Effector memory CD4-positive, alpha-beta T cell (primary cell): ENCODE data around the gene ZNRF2.

Experiments used
- DNase-seq, 3 donors: peaks; one replicate each; pipeline ENCODE4 v3.0.0-alpha.2; 2020
- H3K27ac ChIP-seq: 2 replicates; pipeline ENCODE4 v1.7.0; 2013; ENCODE audit warnings: mild to moderate bottlenecking, low read length, moderate library complexity; ENCODE audit not compliant: insufficient read depth, poor library complexity, severe bottlenecking
- H3K27me3 ChIP-seq: replicated peaks from 2 replicates; pipeline ENCODE4 v1.7.0; 2013; ENCODE audit warnings: mild to moderate bottlenecking, low read length; ENCODE audit not compliant: insufficient read depth, control insufficient read depth, poor library complexity, severe bottlenecking
- H3K36me3 ChIP-seq: 2 replicates; pipeline ENCODE4 v1.7.0; 2013; ENCODE audit warnings: mild to moderate bottlenecking, low read length, moderate library complexity; ENCODE audit not compliant: control insufficient read depth, insufficient read depth
- H3K4me1 ChIP-seq: 2 replicates; pipeline ENCODE4 v1.7.0; 2013; ENCODE audit warnings: low read length, mild to moderate bottlenecking; ENCODE audit not compliant: control insufficient read depth, insufficient read depth, poor library complexity, severe bottlenecking
- H3K4me3 ChIP-seq: 2 replicates; pipeline ENCODE4 v1.7.0; 2013; ENCODE audit warnings: low read length, low read depth, mild to moderate bottlenecking; ENCODE audit not compliant: insufficient read depth, poor library complexity, severe bottlenecking
- H3K9me3 ChIP-seq: 2 replicates; pipeline ENCODE4 v1.7.0; 2013; ENCODE audit warnings: mild to moderate bottlenecking, low read length, moderate library complexity; ENCODE audit not compliant: control insufficient read depth

Gene ZNRF2

GRCh38 chr7:30412782-30413504 lies 128.5 kb downstream of the ZNRF2 start:
- Histone ChIP-seq H3K27me3 (no peaks in the 10 kb centered on the region), H3K36me3 (no peaks in the 10 kb centered on the region), H3K27ac (no peak overlapping the region), H3K9me3 (no peaks in the 10 kb centered on the region), H3K4me1 (no peaks in the 10 kb centered on the region), H3K4me3 (no peak overlapping the region)
- DNase-seq, result no peak

GRCh38 chr7:30413864-30414263 lies 129.5 kb downstream of the ZNRF2 start:
- Histone ChIP-seq H3K4me1 (no peaks in the 10 kb centered on the region), H3K27me3 (no peaks in the 10 kb centered on the region), H3K9me3 (no peaks in the 10 kb centered on the region), H3K4me3 (no peak overlapping the region), H3K36me3 (no peaks in the 10 kb centered on the region), H3K27ac (no peak overlapping the region)
- DNase-seq, result no peak
